WTC11 (cell line): ENCODE measurements around the gene KDM5B. TPM values are rescaled to one million over a fixed set of nuclear protein-coding genes. Genes with fewer than 3 reads are reported as not detected.

Experiments used
- ARID4B ChIP-seq: sonication (generic); formaldehyde crosslinking; IDR thresholded peaks from 2 replicates; pipeline ENCODE4 v1.8.0; 2023; ENCODE audit warnings: missing genetic modification reagents, mild to moderate bottlenecking, borderline replicate concordance
- CREB1 ChIP-seq: sonication (generic); formaldehyde crosslinking; IDR thresholded peaks from 2 replicates; pipeline ENCODE4 v1.8.0; 2023; ENCODE audit warnings: mild to moderate bottlenecking, missing genetic modification reagents
- CREM ChIP-seq: sonication (generic); formaldehyde crosslinking; IDR thresholded peaks from 2 replicates; pipeline ENCODE4 v1.8.1; 2022; ENCODE audit warnings: mild to moderate bottlenecking, missing genetic modification reagents, moderate library complexity
- E2F4 ChIP-seq: sonication (generic); formaldehyde crosslinking; IDR thresholded peaks from 2 replicates; pipeline ENCODE4 v1.8.1; 2022; ENCODE audit warnings: low read depth, mild to moderate bottlenecking, moderate library complexity, missing genetic modification reagents, borderline replicate concordance
- ETV6 ChIP-seq: sonication (generic); formaldehyde crosslinking; IDR thresholded peaks from 2 replicates; pipeline ENCODE4 v1.8.1; 2022; ENCODE audit warnings: mild to moderate bottlenecking, missing genetic modification reagents
- IRF1 ChIP-seq: sonication (generic); formaldehyde crosslinking; IDR thresholded peaks from 2 replicates; pipeline ENCODE4 v1.8.0; 2023; ENCODE audit warnings: missing genetic modification reagents
- IRF2 ChIP-seq: sonication (generic); formaldehyde crosslinking; IDR thresholded peaks from 2 replicates; pipeline ENCODE4 v1.8.0; 2022; ENCODE audit warnings: low read depth, missing genetic modification reagents, borderline replicate concordance
- KAT7 ChIP-seq: sonication (generic); formaldehyde crosslinking; IDR thresholded peaks from 2 replicates; pipeline ENCODE4 v1.8.1; 2023; ENCODE audit warnings: missing genetic modification reagents, mild to moderate bottlenecking, borderline replicate concordance
- MYBL2 ChIP-seq: sonication (generic); formaldehyde crosslinking; IDR thresholded peaks from 2 replicates; pipeline ENCODE4 v1.8.1; 2023; ENCODE audit warnings: mild to moderate bottlenecking, moderate library complexity, missing genetic modification reagents
- NR2C2 ChIP-seq: sonication (generic); formaldehyde crosslinking; IDR thresholded peaks from 2 replicates; pipeline ENCODE4 v1.8.0; 2022; ENCODE audit warnings: mild to moderate bottlenecking, missing genetic modification reagents
- PRRX2 ChIP-seq: fragments of 250-450 bp; sonication (Bioruptor Pico); IDR thresholded peaks from 2 replicates; pipeline ENCODE4 v1.8.0; 2021; ENCODE audit warnings: mild to moderate bottlenecking
- SOX15 ChIP-seq: fragments of 250-450 bp; sonication (Bioruptor Pico); IDR thresholded peaks from 2 replicates; pipeline ENCODE4 v1.9.0; 2021; ENCODE audit warnings: mild to moderate bottlenecking
- SP1 ChIP-seq: sonication (generic); formaldehyde crosslinking; conservative IDR thresholded peaks from 2 replicates; pipeline ENCODE4 v1.8.1; 2022; ENCODE audit warnings: missing genetic modification reagents
- TCF7 ChIP-seq: sonication (generic); formaldehyde crosslinking; IDR thresholded peaks from 2 replicates; pipeline ENCODE4 v1.8.0; 2022; ENCODE audit warnings: mild to moderate bottlenecking, low read depth, missing genetic modification reagents, moderate library complexity
- ZNF121 ChIP-seq: sonication (generic); formaldehyde crosslinking; IDR thresholded peaks from 2 replicates; pipeline ENCODE4 v1.8.0; 2023; ENCODE audit warnings: missing genetic modification reagents
- ZNF138 ChIP-seq: sonication (generic); formaldehyde crosslinking; conservative IDR thresholded peaks from 2 replicates; pipeline ENCODE4 v1.8.1; 2022; ENCODE audit warnings: mild to moderate bottlenecking, moderate library complexity, missing genetic modification reagents
- ZNF317 ChIP-seq: sonication (generic); formaldehyde crosslinking; IDR thresholded peaks from 2 replicates; pipeline ENCODE4 v1.8.1; 2023; ENCODE audit warnings: low read depth, mild to moderate bottlenecking, moderate library complexity, missing genetic modification reagents, borderline replicate concordance
- total RNA-seq: library from RNA; stranded (reverse); gene quantifications from 3 replicates; pipeline ENCODE4 v1.2.3, GENCODE V29; 2021
- TF ChIP-seq, protein P1 (sequence below): sonication (generic); formaldehyde crosslinking; IDR thresholded peaks from 2 replicates; pipeline ENCODE4 v1.8.1; 2022; ENCODE audit warnings: low read depth, missing genetic modification reagents, borderline replicate concordance
- TF ChIP-seq, protein P2 (sequence below): sonication (generic); formaldehyde crosslinking; IDR thresholded peaks from 2 replicates; pipeline ENCODE4 v1.8.1; 2023; ENCODE audit warnings: mild to moderate bottlenecking, missing genetic modification reagents, moderate library complexity
- TF ChIP-seq, protein P3 (sequence below): sonication (generic); formaldehyde crosslinking; IDR thresholded peaks from 2 replicates; pipeline ENCODE4 v1.8.1; 2023; ENCODE audit warnings: mild to moderate bottlenecking, missing genetic modification reagents, moderate library complexity
- TF ChIP-seq, protein P4 (sequence below): sonication (generic); formaldehyde crosslinking; IDR thresholded peaks from 2 replicates; pipeline ENCODE4 v1.8.0; 2022; ENCODE audit warnings: mild to moderate bottlenecking, missing genetic modification reagents
- TF ChIP-seq, protein P5 (sequence below): fragments of 250-450 bp; sonication (Bioruptor Pico); IDR thresholded peaks from 2 replicates; pipeline ENCODE4 v1.9.0; 2021; ENCODE audit warnings: mild to moderate bottlenecking, borderline replicate concordance

The KDM5B gene
- total RNA-seq, 1 experiment from 2014 or later = 222 TPM

DNA sequence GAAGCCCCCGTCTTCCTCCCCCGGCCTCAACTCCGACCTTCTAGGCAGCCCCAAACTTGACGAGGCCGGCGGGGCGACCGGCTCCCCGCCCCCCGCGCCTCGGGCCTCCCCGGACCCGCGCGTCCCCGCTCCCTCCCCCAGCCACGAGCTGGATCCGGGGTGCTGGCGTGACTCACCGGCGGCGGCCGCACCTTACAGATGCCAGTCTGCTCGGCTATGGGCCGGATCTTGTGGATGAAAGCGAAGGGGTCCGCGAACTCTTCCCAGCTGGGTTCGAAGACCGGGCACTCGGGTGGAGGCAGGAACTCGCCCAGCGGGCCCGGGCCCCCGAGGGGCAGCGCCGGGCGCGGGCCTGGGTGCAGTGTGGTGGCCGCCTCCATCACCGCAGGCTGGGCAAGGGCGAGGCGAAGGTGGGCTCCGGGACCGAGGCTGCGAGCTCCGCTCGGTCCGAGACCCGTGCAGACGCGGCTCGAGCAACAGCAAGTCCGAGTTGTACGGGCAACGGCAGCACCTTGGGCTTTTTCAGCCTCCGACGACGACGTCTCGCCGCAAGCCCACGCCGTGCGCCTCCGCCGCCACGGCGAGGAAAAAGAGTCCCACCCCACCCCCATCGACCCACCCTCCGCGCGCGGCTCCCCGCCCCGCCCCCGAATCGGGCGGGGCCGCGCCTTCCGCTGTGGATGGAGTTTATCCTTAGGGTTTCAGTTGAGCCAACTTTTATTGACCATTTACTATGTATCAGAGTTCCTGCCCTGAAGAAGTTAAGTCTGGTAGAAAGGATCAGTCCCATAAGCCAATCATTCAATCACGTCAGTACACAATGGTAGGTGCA, at the start of gene KDM5B (continued):
- TF ChIP-seq IRF1 (no peak), ZNF317 (CRISPR knock-in tag) (0 out of 2 replicates have a peak, but pooled peaks have one; percentile 47), ZNF121 (no peak), NR2C2 (no peak), E2F4 (peak; percentile 78), SP1 (CRISPR knock-in tag) (peak; percentile 98), SOX15 (CRISPR knock-in tag) (no peak), ARID4B (peak; percentile 84; the same call in 1 of the 2 replicates), KAT7 (CRISPR knock-in tag) (no peak), ZNF138 (no peak), CREB1 (CRISPR knock-in tag) (peak; percentile 46; the same call in 1 of the 2 replicates), ETV6 (peak; percentile 56; the same call in 1 of the 2 replicates), CREM (CRISPR knock-in tag) (peak; percentile 68; the same call in 1 of the 2 replicates), IRF2 (CRISPR knock-in tag) (no peak), MYBL2 (peak; percentile 97), TCF7 (CRISPR knock-in tag) (no peak), PRRX2 (CRISPR knock-in tag) (no peak)
- TF ChIP-seq, protein P1, sequence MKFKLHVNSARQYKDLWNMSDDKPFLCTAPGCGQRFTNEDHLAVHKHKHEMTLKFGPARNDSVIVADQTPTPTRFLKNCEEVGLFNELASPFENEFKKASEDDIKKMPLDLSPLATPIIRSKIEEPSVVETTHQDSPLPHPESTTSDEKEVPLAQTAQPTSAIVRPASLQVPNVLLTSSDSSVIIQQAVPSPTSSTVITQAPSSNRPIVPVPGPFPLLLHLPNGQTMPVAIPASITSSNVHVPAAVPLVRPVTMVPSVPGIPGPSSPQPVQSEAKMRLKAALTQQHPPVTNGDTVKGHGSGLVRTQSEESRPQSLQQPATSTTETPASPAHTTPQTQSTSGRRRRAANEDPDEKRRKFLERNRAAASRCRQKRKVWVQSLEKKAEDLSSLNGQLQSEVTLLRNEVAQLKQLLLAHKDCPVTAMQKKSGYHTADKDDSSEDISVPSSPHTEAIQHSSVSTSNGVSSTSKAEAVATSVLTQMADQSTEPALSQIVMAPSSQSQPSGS (CRISPR knock-in tag) = no peak
- TF ChIP-seq, protein P2, sequence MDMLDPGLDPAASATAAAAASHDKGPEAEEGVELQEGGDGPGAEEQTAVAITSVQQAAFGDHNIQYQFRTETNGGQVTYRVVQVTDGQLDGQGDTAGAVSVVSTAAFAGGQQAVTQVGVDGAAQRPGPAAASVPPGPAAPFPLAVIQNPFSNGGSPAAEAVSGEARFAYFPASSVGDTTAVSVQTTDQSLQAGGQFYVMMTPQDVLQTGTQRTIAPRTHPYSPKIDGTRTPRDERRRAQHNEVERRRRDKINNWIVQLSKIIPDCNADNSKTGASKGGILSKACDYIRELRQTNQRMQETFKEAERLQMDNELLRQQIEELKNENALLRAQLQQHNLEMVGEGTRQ (CRISPR knock-in tag) = peak; percentile 43; the same call in 1 of the 2 replicates
- TF ChIP-seq, protein P3, sequence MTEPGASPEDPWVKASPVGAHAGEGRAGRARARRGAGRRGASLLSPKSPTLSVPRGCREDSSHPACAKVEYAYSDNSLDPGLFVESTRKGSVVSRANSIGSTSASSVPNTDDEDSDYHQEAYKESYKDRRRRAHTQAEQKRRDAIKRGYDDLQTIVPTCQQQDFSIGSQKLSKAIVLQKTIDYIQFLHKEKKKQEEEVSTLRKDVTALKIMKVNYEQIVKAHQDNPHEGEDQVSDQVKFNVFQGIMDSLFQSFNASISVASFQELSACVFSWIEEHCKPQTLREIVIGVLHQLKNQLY = 0 out of 2 replicates have a peak, but pooled peaks have one; percentile 76
- TF ChIP-seq, protein P4, sequence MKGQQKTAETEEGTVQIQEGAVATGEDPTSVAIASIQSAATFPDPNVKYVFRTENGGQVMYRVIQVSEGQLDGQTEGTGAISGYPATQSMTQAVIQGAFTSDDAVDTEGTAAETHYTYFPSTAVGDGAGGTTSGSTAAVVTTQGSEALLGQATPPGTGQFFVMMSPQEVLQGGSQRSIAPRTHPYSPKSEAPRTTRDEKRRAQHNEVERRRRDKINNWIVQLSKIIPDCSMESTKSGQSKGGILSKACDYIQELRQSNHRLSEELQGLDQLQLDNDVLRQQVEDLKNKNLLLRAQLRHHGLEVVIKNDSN (CRISPR knock-in tag) = peak; percentile 16; the same call in 1 of the 2 replicates
- TF ChIP-seq, protein P5, sequence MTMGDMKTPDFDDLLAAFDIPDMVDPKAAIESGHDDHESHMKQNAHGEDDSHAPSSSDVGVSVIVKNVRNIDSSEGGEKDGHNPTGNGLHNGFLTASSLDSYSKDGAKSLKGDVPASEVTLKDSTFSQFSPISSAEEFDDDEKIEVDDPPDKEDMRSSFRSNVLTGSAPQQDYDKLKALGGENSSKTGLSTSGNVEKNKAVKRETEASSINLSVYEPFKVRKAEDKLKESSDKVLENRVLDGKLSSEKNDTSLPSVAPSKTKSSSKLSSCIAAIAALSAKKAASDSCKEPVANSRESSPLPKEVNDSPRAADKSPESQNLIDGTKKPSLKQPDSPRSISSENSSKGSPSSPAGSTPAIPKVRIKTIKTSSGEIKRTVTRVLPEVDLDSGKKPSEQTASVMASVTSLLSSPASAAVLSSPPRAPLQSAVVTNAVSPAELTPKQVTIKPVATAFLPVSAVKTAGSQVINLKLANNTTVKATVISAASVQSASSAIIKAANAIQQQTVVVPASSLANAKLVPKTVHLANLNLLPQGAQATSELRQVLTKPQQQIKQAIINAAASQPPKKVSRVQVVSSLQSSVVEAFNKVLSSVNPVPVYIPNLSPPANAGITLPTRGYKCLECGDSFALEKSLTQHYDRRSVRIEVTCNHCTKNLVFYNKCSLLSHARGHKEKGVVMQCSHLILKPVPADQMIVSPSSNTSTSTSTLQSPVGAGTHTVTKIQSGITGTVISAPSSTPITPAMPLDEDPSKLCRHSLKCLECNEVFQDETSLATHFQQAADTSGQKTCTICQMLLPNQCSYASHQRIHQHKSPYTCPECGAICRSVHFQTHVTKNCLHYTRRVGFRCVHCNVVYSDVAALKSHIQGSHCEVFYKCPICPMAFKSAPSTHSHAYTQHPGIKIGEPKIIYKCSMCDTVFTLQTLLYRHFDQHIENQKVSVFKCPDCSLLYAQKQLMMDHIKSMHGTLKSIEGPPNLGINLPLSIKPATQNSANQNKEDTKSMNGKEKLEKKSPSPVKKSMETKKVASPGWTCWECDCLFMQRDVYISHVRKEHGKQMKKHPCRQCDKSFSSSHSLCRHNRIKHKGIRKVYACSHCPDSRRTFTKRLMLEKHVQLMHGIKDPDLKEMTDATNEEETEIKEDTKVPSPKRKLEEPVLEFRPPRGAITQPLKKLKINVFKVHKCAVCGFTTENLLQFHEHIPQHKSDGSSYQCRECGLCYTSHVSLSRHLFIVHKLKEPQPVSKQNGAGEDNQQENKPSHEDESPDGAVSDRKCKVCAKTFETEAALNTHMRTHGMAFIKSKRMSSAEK (CRISPR knock-in tag) = no peak
